H1 (cell line): ENCODE results near the gene PROCR. TPM values are rescaled to one million over a fixed set of nuclear protein-coding genes. Genes with fewer than 3 reads are reported as not detected.

Experiments
- HDAC6 ChIP-seq: IDR thresholded peaks from one replicate; pipeline ENCODE4 v1.7.1; 2012; ENCODE audit warnings: low read depth, mild to moderate bottlenecking, inconsistent platforms, low read length, moderate library complexity
- KDM5A ChIP-seq: fragments of 200-600 bp; IDR thresholded peaks from 2 replicates; pipeline ENCODE4 v1.7.1; 2012; ENCODE audit warnings: mild to moderate bottlenecking, low read length, inconsistent platforms, mixed read lengths
- SAP30 ChIP-seq: fragments of 300-600 bp; sonication (generic); IDR thresholded peaks from 2 replicates; pipeline ENCODE4 v1.7.1; 2012; ENCODE audit warnings: low read length, moderate library complexity, mild to moderate bottlenecking, inconsistent platforms; ENCODE audit not compliant: insufficient read depth, insufficient replicate concordance
- polyA plus RNA-seq, 7 experiments: library from polyadenylated mRNA; depleted of rRNA in 3 of 7; stranded (reverse) in 5 of 7; unstranded in 2 of 7; fragments of >200 nt in 5 of 7; fragments of 200-250 nt in 2 of 7; gene quantifications; 1 replicate in 5 of 7; 2 replicates in 1 of 7; 4 replicates in 1 of 7; pipeline versions ENCODE4 v1.2.1 to v1.2.3, GENCODE V29; 2011 to 2013; ENCODE audit warnings: missing spikeins in 2 of 7, mixed read lengths in 2 of 7
- total RNA-seq: library from RNA; stranded (reverse); fragmentation: NEBNext Ultra II Directional; extraction: Animal tissue kit (Norgen Biotek cat#: 25700); gene quantifications from 2 replicates; pipeline ENCODE4 v1.2.1, GENCODE V29; 2021
- TF ChIP-seq, protein P1 (sequence below), 3 experiments: IDR thresholded peaks; 1 replicate in 2 of 3; 2 replicates in 1 of 3; pipeline versions ENCODE4 v1.5.1 to v1.6.1; 2011; ENCODE audit warnings: low read length in 3 of 3, mild to moderate bottlenecking in 3 of 3, inconsistent platforms in 2 of 3, low read depth in 1 of 3, moderate library complexity in 1 of 3; ENCODE audit not compliant: insufficient read depth in 1 of 3; ENCODE audit errors: control extremely low read depth in 1 of 3

PROCR gene
- total and polyA plus RNA-seq, 2 of the 8 experiments (the other 6 are each of a cell fraction or from before 2014, with no cell fraction given): 21.3 to 42.9 TPM

- TF ChIP-seq, protein P1, sequence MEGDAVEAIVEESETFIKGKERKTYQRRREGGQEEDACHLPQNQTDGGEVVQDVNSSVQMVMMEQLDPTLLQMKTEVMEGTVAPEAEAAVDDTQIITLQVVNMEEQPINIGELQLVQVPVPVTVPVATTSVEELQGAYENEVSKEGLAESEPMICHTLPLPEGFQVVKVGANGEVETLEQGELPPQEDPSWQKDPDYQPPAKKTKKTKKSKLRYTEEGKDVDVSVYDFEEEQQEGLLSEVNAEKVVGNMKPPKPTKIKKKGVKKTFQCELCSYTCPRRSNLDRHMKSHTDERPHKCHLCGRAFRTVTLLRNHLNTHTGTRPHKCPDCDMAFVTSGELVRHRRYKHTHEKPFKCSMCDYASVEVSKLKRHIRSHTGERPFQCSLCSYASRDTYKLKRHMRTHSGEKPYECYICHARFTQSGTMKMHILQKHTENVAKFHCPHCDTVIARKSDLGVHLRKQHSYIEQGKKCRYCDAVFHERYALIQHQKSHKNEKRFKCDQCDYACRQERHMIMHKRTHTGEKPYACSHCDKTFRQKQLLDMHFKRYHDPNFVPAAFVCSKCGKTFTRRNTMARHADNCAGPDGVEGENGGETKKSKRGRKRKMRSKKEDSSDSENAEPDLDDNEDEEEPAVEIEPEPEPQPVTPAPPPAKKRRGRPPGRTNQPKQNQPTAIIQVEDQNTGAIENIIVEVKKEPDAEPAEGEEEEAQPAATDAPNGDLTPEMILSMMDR (IDR thresholded peaks at IDR 0.05; ENCODE audit: control extremely low read depth in 1 of 3, insufficient read depth in 1 of 3, low read depth in 1 of 3, low read length in 3 of 3): no peak
- TF ChIP-seq HDAC6 (no peak), KDM5A (no peak), SAP30 (no peak)
These were observed 19.7 kb downstream of the PROCR start (continued) for GRCh38 chr20:35191419-35192117.
